Activated B cell treated with CpG ODN at 0.5 μM for 24 hours (primary cell): ENCODE measurements around the gene DCUN1D4. TPM values are rescaled to one million over a fixed set of nuclear protein-coding genes. Genes with fewer than 3 reads are reported as not detected.

ENCODE experiments used
- ATAC-seq: fragments of 200-7000 bp; cut with Tn5 transposase; one replicate; pipeline ENCODE4 v1.10.0; 2021; ENCODE audit warnings: low read depth, mild to moderate bottlenecking, moderate library complexity
- CTCF ChIA-PET: fragments of 350-600 bp; sonication (Branson Sonifier 250); formaldehyde crosslinking; loops from one replicate; lab custom pipeline; 2021; ENCODE audit warnings: antibody characterized with exemption; lab: Charles Lee
- POLR2A ChIA-PET: fragments of 350-600 bp; sonication (Branson Sonifier 250); formaldehyde crosslinking; loops from one replicate; lab custom pipeline; 2021; ENCODE audit warnings: antibody characterized with exemption; lab: Charles Lee
- DNase-seq: peaks from one replicate; pipeline ENCODE4 v3.0.0; 2022
- H3K27ac Mint-ChIP-seq: one replicate; pipeline ENCODE4 v1.8.0; 2020; ENCODE audit warnings: mixed read lengths
- H3K27me3 Mint-ChIP-seq: one replicate; pipeline ENCODE4 v1.8.0; 2021; ENCODE audit warnings: mixed read lengths
- H3K36me3 Mint-ChIP-seq: one replicate; pipeline ENCODE4 v1.8.0; 2021; ENCODE audit warnings: low read depth, mixed read lengths
- H3K4me1 Mint-ChIP-seq: one replicate; pipeline ENCODE4 v1.8.0; 2021; ENCODE audit warnings: mixed read lengths
- H3K4me3 Mint-ChIP-seq: one replicate; pipeline ENCODE4 v1.8.0; 2020; ENCODE audit warnings: mild to moderate bottlenecking, mixed read lengths
- H3K9me3 Mint-ChIP-seq: one replicate; pipeline ENCODE4 v1.8.0; 2020; ENCODE audit warnings: mixed read lengths
- intact Hi-C: fragments of 100-400 bp; cut with micrococcal nuclease; formaldehyde crosslinking; loops from one replicate; pipeline ENCODE4 v1.15.1; 2024
- total RNA-seq: library from RNA; stranded (reverse); gene quantifications from 2 replicates; pipeline ENCODE4 v1.2.3, GENCODE V29; 2022
- TF ChIP-seq, protein P1 (sequence below): fragments of 200-600 bp; IDR thresholded peaks from one replicate; pipeline ENCODE4 v1.8.0; 2022; ENCODE audit warnings: antibody characterized with exemption, mild to moderate bottlenecking

Gene DCUN1D4
- total RNA-seq, 1 donor from 2014 or later = 23.0 TPM

DNA sequence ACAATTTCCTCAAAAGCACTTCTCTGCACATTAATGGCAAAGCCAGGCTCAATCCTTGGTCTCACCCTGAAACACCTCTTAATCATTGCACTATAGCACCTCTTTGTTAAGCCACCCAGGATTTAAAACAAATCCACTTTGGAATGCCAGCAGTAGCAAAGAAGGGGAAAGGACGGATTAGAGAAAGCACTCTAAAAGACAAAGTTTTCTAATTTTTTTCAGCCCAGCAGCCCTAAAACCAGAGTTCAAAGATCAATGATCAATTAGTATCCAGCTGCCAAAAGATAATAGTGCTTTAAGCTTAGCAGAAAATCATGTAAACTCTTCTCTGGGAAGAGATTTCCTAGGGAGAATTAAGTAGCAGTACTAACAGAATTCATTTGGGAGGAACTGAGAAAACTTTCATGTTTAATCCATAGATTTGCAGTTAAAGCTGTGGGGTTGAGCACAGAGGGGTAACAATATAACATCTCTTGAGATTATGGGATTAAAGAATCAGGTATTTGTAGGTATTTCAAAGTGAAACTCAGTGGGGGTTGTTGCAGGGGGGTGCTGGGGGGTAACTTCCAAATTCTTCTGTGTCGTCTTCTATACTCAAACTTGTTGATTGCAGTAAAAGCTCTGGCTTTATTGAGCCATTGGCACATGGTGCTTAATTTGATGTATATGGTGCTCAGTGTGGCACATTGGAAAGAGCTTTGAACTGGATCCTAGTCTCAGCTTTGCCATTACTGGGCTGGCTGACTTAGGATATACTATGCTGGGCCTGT is 115.4 kb downstream of the DCUN1D4 start:
- ChIA-PET CTCF (no interaction called here), POLR2A (no interaction called here)
- Mint-ChIP-seq H3K27me3 (peaks cover 2% of the 10 kb centered on the region), H3K4me1 (no peaks in the 10 kb centered on the region), H3K27ac (no peak overlapping the region), H3K36me3 (no peaks in the 10 kb centered on the region), H3K9me3 (peaks cover 5% of the 10 kb centered on the region), H3K4me3 (no peak overlapping the region)
- TF ChIP-seq, protein P1, sequence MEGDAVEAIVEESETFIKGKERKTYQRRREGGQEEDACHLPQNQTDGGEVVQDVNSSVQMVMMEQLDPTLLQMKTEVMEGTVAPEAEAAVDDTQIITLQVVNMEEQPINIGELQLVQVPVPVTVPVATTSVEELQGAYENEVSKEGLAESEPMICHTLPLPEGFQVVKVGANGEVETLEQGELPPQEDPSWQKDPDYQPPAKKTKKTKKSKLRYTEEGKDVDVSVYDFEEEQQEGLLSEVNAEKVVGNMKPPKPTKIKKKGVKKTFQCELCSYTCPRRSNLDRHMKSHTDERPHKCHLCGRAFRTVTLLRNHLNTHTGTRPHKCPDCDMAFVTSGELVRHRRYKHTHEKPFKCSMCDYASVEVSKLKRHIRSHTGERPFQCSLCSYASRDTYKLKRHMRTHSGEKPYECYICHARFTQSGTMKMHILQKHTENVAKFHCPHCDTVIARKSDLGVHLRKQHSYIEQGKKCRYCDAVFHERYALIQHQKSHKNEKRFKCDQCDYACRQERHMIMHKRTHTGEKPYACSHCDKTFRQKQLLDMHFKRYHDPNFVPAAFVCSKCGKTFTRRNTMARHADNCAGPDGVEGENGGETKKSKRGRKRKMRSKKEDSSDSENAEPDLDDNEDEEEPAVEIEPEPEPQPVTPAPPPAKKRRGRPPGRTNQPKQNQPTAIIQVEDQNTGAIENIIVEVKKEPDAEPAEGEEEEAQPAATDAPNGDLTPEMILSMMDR = no peak
- DNase-seq (no peak), ATAC-seq (no peak)
- intact Hi-C loops = no loop called here

DNA sequence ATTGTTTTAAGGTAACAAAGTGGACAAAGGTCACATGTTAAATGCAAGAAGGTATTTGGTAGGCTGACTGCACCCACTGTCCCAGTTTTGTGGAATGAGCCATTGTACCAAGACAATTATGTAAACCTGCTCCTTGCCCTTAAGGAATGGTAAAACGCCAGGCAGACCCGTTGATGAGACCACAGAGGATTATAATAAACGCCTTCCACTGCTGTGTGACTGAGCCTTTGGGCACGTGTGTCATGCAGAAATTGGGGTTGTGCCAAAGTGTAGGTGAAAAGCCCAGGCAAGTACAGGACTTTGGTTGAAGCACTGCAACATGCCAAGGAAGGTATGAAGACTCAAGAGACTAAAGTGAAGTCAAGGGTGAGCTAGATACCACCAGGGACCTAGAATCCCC is 117.5 kb downstream of the DCUN1D4 start:
- no peak overlapping the region for H3K4me3 Mint-ChIP-seq
- ATAC-seq (no peak), DNase-seq (no peak)
- no peak overlapping the region for H3K27ac Mint-ChIP-seq
- TF ChIP-seq, protein P1 = no peak
- peaks cover 3% of the 10 kb centered on the region for H3K9me3 Mint-ChIP-seq
- H3K4me1 Mint-ChIP-seq = no peaks in the 10 kb centered on the region
- intact Hi-C loops = no loop called here
- H3K36me3 Mint-ChIP-seq = no peaks in the 10 kb centered on the region
- ChIA-PET POLR2A (no interaction called here), CTCF (no interaction called here)
- no peaks in the 10 kb centered on the region for H3K27me3 Mint-ChIP-seq

DNA sequence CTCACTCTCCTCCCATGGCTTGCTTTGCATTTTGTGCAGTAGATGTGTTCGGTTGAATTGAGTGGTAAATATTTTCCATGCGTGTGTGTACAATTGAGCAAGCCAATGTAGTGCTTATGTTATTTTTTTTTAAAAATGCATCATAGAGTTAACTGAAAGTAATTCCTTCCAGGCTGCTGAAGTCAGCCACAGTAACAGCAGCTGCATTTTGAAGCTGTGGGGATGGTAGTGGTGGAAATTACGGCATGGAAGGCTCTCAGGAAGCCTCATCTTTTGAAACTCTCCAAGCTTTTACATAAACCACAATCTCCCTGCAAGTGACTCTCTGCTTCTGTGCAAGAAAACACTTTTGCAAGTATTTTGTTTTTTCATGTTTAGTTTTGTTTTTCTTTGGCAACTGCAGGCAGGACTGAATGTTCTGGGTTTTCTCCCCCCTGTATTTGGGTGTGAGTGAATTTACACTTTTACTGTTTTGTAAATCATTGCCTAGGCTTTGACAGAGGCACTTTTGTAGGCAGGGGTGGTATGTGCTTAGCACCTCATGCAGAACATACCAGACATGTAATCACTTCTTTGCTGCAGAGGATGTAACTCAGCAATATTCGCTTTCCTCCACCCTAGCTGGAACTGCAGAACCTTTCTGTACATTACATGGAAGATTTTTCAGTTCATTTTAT is 121.0 kb downstream of the DCUN1D4 start:
- Mint-ChIP-seq H3K27me3 (peaks cover 1% of the 10 kb centered on the region), H3K27ac (no peak overlapping the region), H3K4me1 (no peaks in the 10 kb centered on the region), H3K36me3 (no peaks in the 10 kb centered on the region), H3K9me3 (peaks cover 8% of the 10 kb centered on the region), H3K4me3 (no peak overlapping the region)
- intact Hi-C loops = no loop called here
- TF ChIP-seq, protein P1 = no peak
- ATAC-seq (no peak), DNase-seq (no peak)
- ChIA-PET POLR2A (no interaction called here), CTCF (no interaction called here)

DNA sequence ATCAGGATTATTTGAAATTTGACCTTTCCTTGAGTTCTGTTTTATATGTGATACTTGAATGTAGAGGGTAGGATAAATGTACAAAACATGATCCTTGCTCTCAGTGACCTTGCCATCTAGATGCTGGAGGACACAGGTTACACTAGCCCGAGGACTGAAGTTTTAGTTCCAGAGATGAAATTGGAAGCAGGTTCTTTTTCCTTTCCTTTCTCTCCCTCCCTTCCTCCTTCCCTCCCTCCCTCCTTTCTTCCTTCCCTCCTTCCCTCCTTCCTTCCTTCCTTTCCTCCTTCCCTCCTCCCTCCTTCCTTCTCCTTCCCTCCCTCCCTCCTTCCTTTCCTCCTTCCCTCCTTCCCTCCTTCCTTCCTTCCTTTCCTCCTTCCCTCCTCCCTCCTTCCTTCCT is 122.9 kb downstream of the DCUN1D4 start:
- no peaks in the 10 kb centered on the region for H3K36me3 Mint-ChIP-seq
- ATAC-seq (no peak), DNase-seq (no peak)
- TF ChIP-seq, protein P1 = no peak
- peaks cover 1% of the 10 kb centered on the region for H3K27me3 Mint-ChIP-seq
- no peaks in the 10 kb centered on the region for H3K4me1 Mint-ChIP-seq
- H3K9me3 Mint-ChIP-seq = peaks cover 8% of the 10 kb centered on the region
- H3K4me3 Mint-ChIP-seq = no peak overlapping the region
- CTCF ChIA-PET = no interaction called here
- no peak overlapping the region for H3K27ac Mint-ChIP-seq
- intact Hi-C loops = no loop called here
- POLR2A ChIA-PET = no interaction called here

Other genes starting within 250 kb of the DCUN1D4 start
- 0.32 and 0.47 TPM in 2 replicates for gene LRRC66, start 177.2 kb downstream of the DCUN1D4 start, total RNA-seq
- gene SGCB, start 195.1 kb downstream of the DCUN1D4 start, total RNA-seq = 6.5 and 10.8 TPM in 2 replicates
- 1.9 and 2.8 TPM in 2 replicates for gene SPATA18, start 208.2 kb downstream of the DCUN1D4 start, total RNA-seq